Measurements from ENCODE around the gene WDR81.
A peak's percentile ranks its signal among the peaks of the same experiment; 100 is the strongest.

The WDR81 gene

GRCh38 chr17:1714980-1715802, 9.3 kb upstream of the WDR81 start:
- ChIA-PET POLR2A (interaction anchor here (0.5 to 4.6 kb wide), 27 partner anchors 8 to 531 kb away, joined by 3 to 45 read pairs (median 6); partner anchors contain the start of genes PITPNA, PRPF8, RILP and RPA1), CTCF (interaction anchor here (0.6 to 5.1 kb wide), 13 partner anchors 7 to 1031 kb away, joined by 3 to 44 read pairs (median 4); partner anchors contain the start of genes OVCA2 and WDR81)
- peaks cover 0 to 23% of the 10 kb centered on the region in 2 experiments; a peak in 1 of 3 replicates for H3K36me3 ChIP-seq (ENCODE audit: control insufficient read depth in 2 of 2, insufficient read depth in 1 of 2, low read length in 2 of 2)
- H3K4me3 ChIP-seq (ENCODE audit: low read depth, low read length): peak overlapping the region; percentile 86
- peaks cover 18% of the 10 kb centered on the region for H3K4me1 ChIP-seq (ENCODE audit: control insufficient read depth, insufficient read depth, low read length)
- H3K27ac ChIP-seq (ENCODE audit: extremely low read depth, low read depth, low read length): peak overlapping the region; percentile 44; the same call in 1 of the 2 replicates
- no peaks in the 10 kb centered on the region for H3K9me3 ChIP-seq (ENCODE audit: control insufficient read depth, insufficient read depth, low read depth, low read length)
- TF ChIP-seq YY2 (tag by site-specific recombination; IDR thresholded peaks at IDR 0.05) (no peak), OVOL3 (tag by site-specific recombination; IDR thresholded peaks at IDR 0.05) (no peak), KLF8 (tag by site-specific recombination; IDR thresholded peaks at IDR 0.05) (peak; percentile 19; the same call in 1 of the 2 replicates), KLF1 (tag by site-specific recombination; IDR thresholded peaks at IDR 0.05) (peak; percentile 64), ZNF155 (tag by site-specific recombination; IDR thresholded peaks at IDR 0.05) (no peak), ZSCAN23 (tag by site-specific recombination; IDR thresholded peaks at IDR 0.05) (no peak), ZNF76 (tag by site-specific recombination; IDR thresholded peaks at IDR 0.05; ENCODE audit: borderline replicate concordance, low read depth) (no peak), ZNF394 (tag by site-specific recombination; IDR thresholded peaks at IDR 0.05; ENCODE audit: borderline replicate concordance) (0 out of 2 replicates have a peak, but pooled peaks have one; percentile 19), BCL11B (tag by site-specific recombination; IDR thresholded peaks at IDR 0.05; ENCODE audit: low read depth) (peak; percentile 84), ZNF416 (tag by site-specific recombination; IDR thresholded peaks at IDR 0.05) (no peak), ZBTB10 (tag by site-specific recombination; IDR thresholded peaks at IDR 0.05) (peak; percentile 42; the same call in 1 of the 2 replicates), GLIS2 (tag by site-specific recombination; IDR thresholded peaks at IDR 0.05) (peak; percentile 72), ZNF544 (tag by site-specific recombination; IDR thresholded peaks at IDR 0.05) (no peak), ZNF23 (tag by site-specific recombination; IDR thresholded peaks at IDR 0.05; ENCODE audit: borderline replicate concordance) (no peak), WT1 (tag by site-specific recombination; IDR thresholded peaks at IDR 0.05) (0 out of 2 replicates have a peak, but pooled peaks have one; percentile 8), ZNF350 (tag by site-specific recombination; IDR thresholded peaks at IDR 0.05) (no peak), HOXD13 (CRISPR knock-in tag; IDR thresholded peaks at IDR 0.05; ENCODE audit: borderline replicate concordance) (no peak), SP7 (tag by site-specific recombination; IDR thresholded peaks at IDR 0.05) (0 out of 2 replicates have a peak, but pooled peaks have one; percentile 12), KLF16 (tag by site-specific recombination; IDR thresholded peaks at IDR 0.05) (0 out of 2 replicates have a peak, but pooled peaks have one; percentile 38), ZNF292 (tag by site-specific recombination; IDR thresholded peaks at IDR 0.05; ENCODE audit: borderline replicate concordance, low read depth) (no peak), ZFP3 (tag by site-specific recombination; IDR thresholded peaks at IDR 0.05; ENCODE audit: low read depth) (no peak), ZNF785 (tag by site-specific recombination; IDR thresholded peaks at IDR 0.05) (no peak), KLF7 (tag by site-specific recombination; IDR thresholded peaks at IDR 0.05; ENCODE audit: borderline replicate concordance) (peak; percentile 32; the same call in 1 of the 2 replicates), ZNF24 (tag by site-specific recombination; IDR thresholded peaks at IDR 0.05) (0 out of 2 replicates have a peak, but pooled peaks have one; percentile 14)
- TF ChIP-seq, protein P1, sequence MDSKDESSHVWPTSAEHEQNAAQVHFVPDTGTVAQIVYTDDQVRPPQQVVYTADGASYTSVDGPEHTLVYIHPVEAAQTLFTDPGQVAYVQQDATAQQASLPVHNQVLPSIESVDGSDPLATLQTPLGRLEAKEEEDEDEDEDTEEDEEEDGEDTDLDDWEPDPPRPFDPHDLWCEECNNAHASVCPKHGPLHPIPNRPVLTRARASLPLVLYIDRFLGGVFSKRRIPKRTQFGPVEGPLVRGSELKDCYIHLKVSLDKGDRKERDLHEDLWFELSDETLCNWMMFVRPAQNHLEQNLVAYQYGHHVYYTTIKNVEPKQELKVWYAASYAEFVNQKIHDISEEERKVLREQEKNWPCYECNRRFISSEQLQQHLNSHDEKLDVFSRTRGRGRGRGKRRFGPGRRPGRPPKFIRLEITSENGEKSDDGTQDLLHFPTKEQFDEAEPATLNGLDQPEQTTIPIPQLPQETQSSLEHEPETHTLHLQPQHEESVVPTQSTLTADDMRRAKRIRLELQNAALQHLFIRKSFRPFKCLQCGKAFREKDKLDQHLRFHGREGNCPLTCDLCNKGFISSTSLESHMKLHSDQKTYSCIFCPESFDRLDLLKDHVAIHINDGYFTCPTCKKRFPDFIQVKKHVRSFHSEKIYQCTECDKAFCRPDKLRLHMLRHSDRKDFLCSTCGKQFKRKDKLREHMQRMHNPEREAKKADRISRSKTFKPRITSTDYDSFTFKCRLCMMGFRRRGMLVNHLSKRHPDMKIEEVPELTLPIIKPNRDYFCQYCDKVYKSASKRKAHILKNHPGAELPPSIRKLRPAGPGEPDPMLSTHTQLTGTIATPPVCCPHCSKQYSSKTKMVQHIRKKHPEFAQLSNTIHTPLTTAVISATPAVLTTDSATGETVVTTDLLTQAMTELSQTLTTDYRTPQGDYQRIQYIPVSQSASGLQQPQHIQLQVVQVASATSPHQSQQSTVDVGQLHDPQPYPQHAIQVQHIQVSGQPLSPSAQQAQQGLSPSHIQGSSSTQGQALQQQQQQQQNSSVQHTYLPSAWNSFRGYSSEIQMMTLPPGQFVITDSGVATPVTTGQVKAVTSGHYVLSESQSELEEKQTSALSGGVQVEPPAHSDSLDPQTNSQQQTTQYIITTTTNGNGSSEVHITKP (tag by site-specific recombination; IDR thresholded peaks at IDR 0.05): peak; percentile 67
- TF ChIP-seq, protein P2, sequence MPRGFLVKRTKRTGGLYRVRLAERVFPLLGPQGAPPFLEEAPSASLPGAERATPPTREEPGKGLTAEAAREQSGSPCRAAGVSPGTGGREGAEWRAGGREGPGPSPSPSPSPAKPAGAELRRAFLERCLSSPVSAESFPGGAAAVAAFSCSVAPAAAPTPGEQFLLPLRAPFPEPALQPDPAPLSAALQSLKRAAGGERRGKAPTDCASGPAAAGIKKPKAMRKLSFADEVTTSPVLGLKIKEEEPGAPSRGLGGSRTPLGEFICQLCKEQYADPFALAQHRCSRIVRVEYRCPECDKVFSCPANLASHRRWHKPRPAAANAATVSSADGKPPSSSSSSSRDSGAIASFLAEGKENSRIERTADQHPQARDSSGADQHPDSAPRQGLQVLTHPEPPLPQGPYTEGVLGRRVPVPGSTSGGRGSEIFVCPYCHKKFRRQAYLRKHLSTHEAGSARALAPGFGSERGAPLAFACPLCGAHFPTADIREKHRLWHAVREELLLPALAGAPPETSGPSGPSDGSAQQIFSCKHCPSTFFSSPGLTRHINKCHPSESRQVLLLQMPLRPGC (tag by site-specific recombination; IDR thresholded peaks at IDR 0.05): no peak
- TF ChIP-seq, protein P3, sequence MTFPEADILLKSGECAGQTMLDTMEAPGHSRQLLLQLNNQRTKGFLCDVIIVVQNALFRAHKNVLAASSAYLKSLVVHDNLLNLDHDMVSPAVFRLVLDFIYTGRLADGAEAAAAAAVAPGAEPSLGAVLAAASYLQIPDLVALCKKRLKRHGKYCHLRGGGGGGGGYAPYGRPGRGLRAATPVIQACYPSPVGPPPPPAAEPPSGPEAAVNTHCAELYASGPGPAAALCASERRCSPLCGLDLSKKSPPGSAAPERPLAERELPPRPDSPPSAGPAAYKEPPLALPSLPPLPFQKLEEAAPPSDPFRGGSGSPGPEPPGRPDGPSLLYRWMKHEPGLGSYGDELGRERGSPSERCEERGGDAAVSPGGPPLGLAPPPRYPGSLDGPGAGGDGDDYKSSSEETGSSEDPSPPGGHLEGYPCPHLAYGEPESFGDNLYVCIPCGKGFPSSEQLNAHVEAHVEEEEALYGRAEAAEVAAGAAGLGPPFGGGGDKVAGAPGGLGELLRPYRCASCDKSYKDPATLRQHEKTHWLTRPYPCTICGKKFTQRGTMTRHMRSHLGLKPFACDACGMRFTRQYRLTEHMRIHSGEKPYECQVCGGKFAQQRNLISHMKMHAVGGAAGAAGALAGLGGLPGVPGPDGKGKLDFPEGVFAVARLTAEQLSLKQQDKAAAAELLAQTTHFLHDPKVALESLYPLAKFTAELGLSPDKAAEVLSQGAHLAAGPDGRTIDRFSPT (tag by site-specific recombination; IDR thresholded peaks at IDR 0.05): peak; percentile 65

Measured in HEK293 (cell line).